Measurements from ENCODE around the gene CDH18. TPM values are rescaled to one million over a fixed set of nuclear protein-coding genes. Genes with fewer than 3 reads are reported as not detected.

The CDH18 gene
- total and polyA plus RNA-seq, 2 donors (not counting 1 experiment from before 2014, with no cell fraction given) = 0.16 to 0.33 TPM

- DNase-seq (ENCODE audit: low read depth in 2 of 2) = no peak
- H3K4me3 ChIP-seq (replicated peaks in 1 of 4; ENCODE audit: control extremely low read depth in 1 of 4, insufficient read depth in 1 of 4, low read depth in 3 of 4, low read length in 4 of 4) = no peak overlapping the region
Measured at GRCh38 chr5:19568004-19568403, 420.0 kb downstream of the CDH18 start.

GRCh38 chr5:19565466-19565865, 422.5 kb downstream of the CDH18 start:
- Histone ChIP-seq H3K79me2 (ENCODE audit: control insufficient read depth, insufficient read depth, low read length) (no peaks in the 10 kb centered on the region), H4K20me1 (ENCODE audit: control insufficient read depth, extremely low read depth, insufficient read depth, low read length) (no peaks in the 10 kb centered on the region), H3K36me3 (ENCODE audit: control insufficient read depth, insufficient read depth, low read length) (no peaks in the 10 kb centered on the region), H3K27ac (ENCODE audit: insufficient read depth, low read length) (no peak overlapping the region), H3K4me2 (ENCODE audit: extremely low read depth, insufficient read depth, low read length) (no peak overlapping the region), H2AFZ (ENCODE audit: low read length) (no peak overlapping the region), H3K9me3 (ENCODE audit: control insufficient read depth, insufficient read depth, low read depth, low read length) (no peaks in the 10 kb centered on the region), H3K4me1 (ENCODE audit: control insufficient read depth, extremely low read depth, insufficient read depth, low read length) (no peaks in the 10 kb centered on the region), H3K4me3 (replicated peaks in 1 of 4; ENCODE audit: control extremely low read depth in 1 of 4, insufficient read depth in 1 of 4, low read depth in 3 of 4, low read length in 4 of 4) (no peak overlapping the region), H3K27me3 (ENCODE audit: control insufficient read depth, insufficient read depth, low read length) (no peaks in the 10 kb centered on the region), H3K9ac (ENCODE audit: insufficient read depth, low read length) (no peak overlapping the region)
- no peak for TF ChIP-seq EZH2 (IDR thresholded peaks at IDR 0.05; ENCODE audit: low read length, missing control alignments)
- TF ChIP-seq, protein P1, sequence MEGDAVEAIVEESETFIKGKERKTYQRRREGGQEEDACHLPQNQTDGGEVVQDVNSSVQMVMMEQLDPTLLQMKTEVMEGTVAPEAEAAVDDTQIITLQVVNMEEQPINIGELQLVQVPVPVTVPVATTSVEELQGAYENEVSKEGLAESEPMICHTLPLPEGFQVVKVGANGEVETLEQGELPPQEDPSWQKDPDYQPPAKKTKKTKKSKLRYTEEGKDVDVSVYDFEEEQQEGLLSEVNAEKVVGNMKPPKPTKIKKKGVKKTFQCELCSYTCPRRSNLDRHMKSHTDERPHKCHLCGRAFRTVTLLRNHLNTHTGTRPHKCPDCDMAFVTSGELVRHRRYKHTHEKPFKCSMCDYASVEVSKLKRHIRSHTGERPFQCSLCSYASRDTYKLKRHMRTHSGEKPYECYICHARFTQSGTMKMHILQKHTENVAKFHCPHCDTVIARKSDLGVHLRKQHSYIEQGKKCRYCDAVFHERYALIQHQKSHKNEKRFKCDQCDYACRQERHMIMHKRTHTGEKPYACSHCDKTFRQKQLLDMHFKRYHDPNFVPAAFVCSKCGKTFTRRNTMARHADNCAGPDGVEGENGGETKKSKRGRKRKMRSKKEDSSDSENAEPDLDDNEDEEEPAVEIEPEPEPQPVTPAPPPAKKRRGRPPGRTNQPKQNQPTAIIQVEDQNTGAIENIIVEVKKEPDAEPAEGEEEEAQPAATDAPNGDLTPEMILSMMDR (conservative IDR thresholded peaks at IDR 0.05 in 1 of 2, IDR thresholded peaks at IDR 0.05 in 1 of 2; ENCODE audit: low read depth in 1 of 2, low read length in 2 of 2) = no peak
- no peak for DNase-seq (ENCODE audit: low read depth in 2 of 2)

More at GRCh38 chr5:19568004-19568403, 420.0 kb downstream of the CDH18 start:
- H3K79me2 ChIP-seq (ENCODE audit: control insufficient read depth, insufficient read depth, low read length) = no peaks in the 10 kb centered on the region
- H3K27me3 ChIP-seq (ENCODE audit: control insufficient read depth, insufficient read depth, low read length) = no peaks in the 10 kb centered on the region
- no peaks in the 10 kb centered on the region for H3K36me3 ChIP-seq (ENCODE audit: control insufficient read depth, insufficient read depth, low read length)
- H3K9me3 ChIP-seq (ENCODE audit: control insufficient read depth, insufficient read depth, low read depth, low read length) = no peaks in the 10 kb centered on the region
- no peak for TF ChIP-seq EZH2 (IDR thresholded peaks at IDR 0.05; ENCODE audit: low read length, missing control alignments)
- TF ChIP-seq, protein P1 (conservative IDR thresholded peaks at IDR 0.05 in 1 of 2, IDR thresholded peaks at IDR 0.05 in 1 of 2; ENCODE audit: low read depth in 1 of 2, low read length in 2 of 2) = no peak
- H4K20me1 ChIP-seq (ENCODE audit: control insufficient read depth, extremely low read depth, insufficient read depth, low read length) = no peaks in the 10 kb centered on the region
- H2AFZ ChIP-seq (ENCODE audit: low read length) = no peak overlapping the region
- no peaks in the 10 kb centered on the region for H3K4me1 ChIP-seq (ENCODE audit: control insufficient read depth, extremely low read depth, insufficient read depth, low read length)
- H3K9ac ChIP-seq (ENCODE audit: insufficient read depth, low read length) = no peak overlapping the region
- H3K27ac ChIP-seq (ENCODE audit: insufficient read depth, low read length) = no peak overlapping the region
- H3K4me2 ChIP-seq (ENCODE audit: extremely low read depth, insufficient read depth, low read length) = no peak overlapping the region

- H3K27me3 ChIP-seq (ENCODE audit: control insufficient read depth, insufficient read depth, low read length) = no peaks in the 10 kb centered on the region
- no peak overlapping the region for H3K27ac ChIP-seq (ENCODE audit: insufficient read depth, low read length)
- TF ChIP-seq, protein P1 (conservative IDR thresholded peaks at IDR 0.05 in 1 of 2, IDR thresholded peaks at IDR 0.05 in 1 of 2; ENCODE audit: low read depth in 1 of 2, low read length in 2 of 2) = no peak
- TF ChIP-seq EZH2 (IDR thresholded peaks at IDR 0.05; ENCODE audit: low read length, missing control alignments) = no peak
- H3K79me2 ChIP-seq (ENCODE audit: control insufficient read depth, insufficient read depth, low read length) = no peaks in the 10 kb centered on the region
- no peak overlapping the region for H3K9ac ChIP-seq (ENCODE audit: insufficient read depth, low read length)
- no peaks in the 10 kb centered on the region for H3K4me1 ChIP-seq (ENCODE audit: control insufficient read depth, extremely low read depth, insufficient read depth, low read length)
- H4K20me1 ChIP-seq (ENCODE audit: control insufficient read depth, extremely low read depth, insufficient read depth, low read length) = no peaks in the 10 kb centered on the region
- no peak overlapping the region for H2AFZ ChIP-seq (ENCODE audit: low read length)
- DNase-seq (ENCODE audit: low read depth in 2 of 2) = peak in 1 of 2 donors; percentile 28
- no peaks in the 10 kb centered on the region for H3K9me3 ChIP-seq (ENCODE audit: control insufficient read depth, insufficient read depth, low read depth, low read length)
- H3K4me3 ChIP-seq (replicated peaks in 1 of 4; ENCODE audit: control extremely low read depth in 1 of 4, insufficient read depth in 1 of 4, low read depth in 3 of 4, low read length in 4 of 4) = no peak overlapping the region
- no peaks in the 10 kb centered on the region for H3K36me3 ChIP-seq (ENCODE audit: control insufficient read depth, insufficient read depth, low read length)
- no peak overlapping the region for H3K4me2 ChIP-seq (ENCODE audit: extremely low read depth, insufficient read depth, low read length)
Measured at GRCh38 chr5:19564036-19564435, 424.0 kb downstream of the CDH18 start.

All from fibroblast of lung (primary cell).